GM19463 (cell line): Measurements from ENCODE around the gene NR5A1.

ENCODE experiments used
- ATAC-seq: cut with Tn5 transposase; IDR thresholded peaks from one replicate; pipeline ENCODE4 v1.9.1; 2021; ENCODE audit warnings: mild to moderate bottlenecking, moderate library complexity; ENCODE audit not compliant: unreplicated experiment

Gene NR5A1

GRCh38 chr9:124485201-124485600, 22.0 kb downstream of the NR5A1 start:
- ATAC-seq: no peak

GRCh38 chr9:124483481-124483880, 23.7 kb downstream of the NR5A1 start:
- ATAC-seq: no peak

GRCh38 chr9:124482431-124483031, 24.7 kb downstream of the NR5A1 start:
- no peak for ATAC-seq

GRCh38 chr9:124481115-124481514, 26.1 kb downstream of the NR5A1 start:
- ATAC-seq: no peak

- ATAC-seq: no peak
Observed at GRCh38 chr9:124480621-124480981, 26.6 kb downstream of the NR5A1 start.

- ATAC-seq: no peak
Observed at GRCh38 chr9:124479947-124480620, 27.1 kb downstream of the NR5A1 start.

- ATAC-seq: no peak
Observed at GRCh38 chr9:124479371-124479770, 27.8 kb downstream of the NR5A1 start.

GRCh38 chr9:124478354-124478753, 28.8 kb downstream of the NR5A1 start:
- ATAC-seq: no peak

GRCh38 chr9:124477648-124478285, 29.4 kb downstream of the NR5A1 start:
- ATAC-seq: no peak

GRCh38 chr9:124477211-124477647, 30.0 kb downstream of the NR5A1 start:
- no peak for ATAC-seq

GRCh38 chr9:124475868-124476690, 31.1 kb downstream of the NR5A1 start:
- no peak for ATAC-seq

GRCh38 chr9:124475158-124475867, 31.9 kb downstream of the NR5A1 start:
- ATAC-seq: no peak

GRCh38 chr9:124474151-124474550, 33.0 kb downstream of the NR5A1 start:
- no peak for ATAC-seq

- no peak for ATAC-seq
Observed at GRCh38 chr9:124473310-124473709, 33.9 kb downstream of the NR5A1 start.

- no peak for ATAC-seq
Observed at GRCh38 chr9:124472770-124473169, 34.4 kb downstream of the NR5A1 start.

- no peak for ATAC-seq
Observed at GRCh38 chr9:124471761-124472160, 35.4 kb downstream of the NR5A1 start.

GRCh38 chr9:124470726-124471125, 36.5 kb downstream of the NR5A1 start:
- no peak for ATAC-seq

- no peak for ATAC-seq
Observed at GRCh38 chr9:124470306-124470705, 36.9 kb downstream of the NR5A1 start.

- no peak for ATAC-seq
Observed at GRCh38 chr9:124469011-124469832, 38.0 kb downstream of the NR5A1 start.
